Type B pancreatic cell (in vitro differentiated cells): ENCODE measurements around the gene LARP4B. TPM values are rescaled to one million over a fixed set of nuclear protein-coding genes. Genes with fewer than 3 reads are reported as not detected.

ENCODE experiments used
- DNase-seq: peaks from one replicate; pipeline ENCODE4 v3.0.0; 2021; ENCODE audit warnings: mixed read lengths; ENCODE audit not compliant: unreplicated experiment; ENCODE audit errors: extremely low spot score
- H3K27ac Mint-ChIP-seq: 2 replicates; pipeline ENCODE4 v1.8.0; 2021; ENCODE audit warnings: mild to moderate bottlenecking, mixed read lengths
- H3K27me3 Mint-ChIP-seq: 2 replicates; pipeline ENCODE4 v1.8.0; 2021; ENCODE audit warnings: mixed read lengths
- H3K36me3 Mint-ChIP-seq: 2 replicates; pipeline ENCODE4 v1.8.0; 2021; ENCODE audit warnings: mixed read lengths
- H3K4me1 Mint-ChIP-seq: one replicate; pipeline ENCODE4 v1.8.0; 2021; ENCODE audit warnings: mixed read lengths; ENCODE audit not compliant: unreplicated experiment
- H3K4me3 Mint-ChIP-seq: 2 replicates; pipeline ENCODE4 v1.8.0; 2021; ENCODE audit warnings: mild to moderate bottlenecking, mixed read lengths
- H3K9me3 Mint-ChIP-seq: 2 replicates; pipeline ENCODE4 v1.8.0; 2021; ENCODE audit warnings: mixed read lengths
- CTCF ChIP-seq: fragments of 200-600 bp; sonication (generic); conservative IDR thresholded peaks from 2 replicates; pipeline ENCODE4 v1.5.0; 2021; ENCODE audit warnings: antibody characterized with exemption, mild to moderate bottlenecking
- total RNA-seq: library from RNA; stranded (reverse); gene quantifications from 2 replicates; pipeline ENCODE4 v1.2.1, GENCODE V29; 2021; ENCODE audit warnings: low replicate concordance

Gene LARP4B
- total RNA-seq, 1 donor from 2014 or later: 82.1 TPM

- Mint-ChIP-seq H3K27ac (no peak overlapping the region), H3K4me1 (no peaks in the 10 kb centered on the region), H3K9me3 (no peaks in the 10 kb centered on the region), H3K27me3 (no peaks in the 10 kb centered on the region), H3K36me3 (peaks cover 18% of the 10 kb centered on the region), H3K4me3 (no peak overlapping the region)
- DNase-seq: no peak
- TF ChIP-seq CTCF: no peak
Observed at GRCh38 chr10:824946-825345, 106.6 kb downstream of the LARP4B start.

DNA sequence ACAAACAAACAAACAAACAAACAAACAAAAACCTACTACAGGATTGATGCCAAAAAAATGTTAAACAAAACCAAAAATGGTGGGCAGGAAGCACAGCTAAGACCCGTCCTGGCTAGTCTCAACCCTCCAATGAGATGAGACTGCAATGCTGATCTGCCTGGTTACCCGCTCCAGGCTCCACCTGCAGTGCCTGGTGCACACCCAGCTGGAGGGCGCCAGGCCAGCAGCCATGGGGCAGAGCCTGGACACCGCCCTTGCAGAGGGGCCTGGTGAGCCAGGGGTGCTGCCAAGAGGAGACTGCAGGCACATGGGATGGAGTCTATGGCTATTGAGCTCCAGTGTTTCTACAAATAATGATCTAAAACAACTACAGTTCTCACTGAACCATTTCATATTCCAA is 107.0 kb downstream of the LARP4B start:
- no peaks in the 10 kb centered on the region for H3K9me3 Mint-ChIP-seq
- no peak for DNase-seq
- H3K27me3 Mint-ChIP-seq: no peaks in the 10 kb centered on the region
- TF ChIP-seq CTCF: no peak
- H3K4me3 Mint-ChIP-seq: no peak overlapping the region
- H3K4me1 Mint-ChIP-seq: no peaks in the 10 kb centered on the region
- H3K27ac Mint-ChIP-seq: no peak overlapping the region
- H3K36me3 Mint-ChIP-seq: peaks cover 18% of the 10 kb centered on the region

GRCh38 chr10:822661-823367 is 108.7 kb downstream of the LARP4B start:
- Mint-ChIP-seq H3K9me3 (no peaks in the 10 kb centered on the region), H3K27ac (no peak overlapping the region), H3K4me1 (no peaks in the 10 kb centered on the region), H3K36me3 (peaks cover 13% of the 10 kb centered on the region), H3K4me3 (no peak overlapping the region), H3K27me3 (no peaks in the 10 kb centered on the region)
- no peak for DNase-seq
- no peak for TF ChIP-seq CTCF

DNA sequence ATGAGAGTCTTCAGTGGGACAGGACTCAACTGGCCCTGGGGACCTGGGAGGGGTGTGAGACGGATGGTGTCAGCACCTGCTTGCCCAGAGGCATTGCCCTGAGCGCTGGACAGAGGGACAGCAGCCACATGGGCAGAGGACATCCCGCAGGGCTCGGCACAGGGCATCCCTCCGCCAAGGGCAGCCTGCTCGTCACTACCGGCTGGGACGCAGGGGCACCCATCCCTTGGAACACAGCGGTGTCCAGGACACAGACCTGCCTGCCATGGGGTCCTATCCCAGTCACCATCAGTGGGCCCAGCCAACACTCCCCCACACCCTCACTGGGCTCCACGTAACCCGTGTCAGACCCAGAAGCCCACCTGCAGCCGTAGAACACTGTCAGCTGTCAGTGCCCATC is 109.3 kb downstream of the LARP4B start:
- no peaks in the 10 kb centered on the region for H3K9me3 Mint-ChIP-seq
- DNase-seq: no peak
- TF ChIP-seq CTCF: no peak
- no peak overlapping the region for H3K4me3 Mint-ChIP-seq
- H3K36me3 Mint-ChIP-seq: peaks cover 15% of the 10 kb centered on the region
- H3K27ac Mint-ChIP-seq: no peak overlapping the region
- no peaks in the 10 kb centered on the region for H3K4me1 Mint-ChIP-seq
- H3K27me3 Mint-ChIP-seq: no peaks in the 10 kb centered on the region

GRCh38 chr10:821322-821721 is 110.2 kb downstream of the LARP4B start:
- TF ChIP-seq CTCF: no peak
- peaks cover 21% of the 10 kb centered on the region for H3K36me3 Mint-ChIP-seq
- H3K4me1 Mint-ChIP-seq: no peaks in the 10 kb centered on the region
- H3K27ac Mint-ChIP-seq: no peak overlapping the region
- no peaks in the 10 kb centered on the region for H3K27me3 Mint-ChIP-seq
- DNase-seq: no peak
- H3K9me3 Mint-ChIP-seq: no peaks in the 10 kb centered on the region
- no peak overlapping the region for H3K4me3 Mint-ChIP-seq
